Measurements from ENCODE around the gene FMNL1. TPM values are rescaled to one million over a fixed set of nuclear protein-coding genes. Genes with fewer than 3 reads are reported as not detected.

FMNL1 gene
- total and polyA plus RNA-seq, 12 donors, result 0.72 to 31.9 (median 13.8) TPM

DNA sequence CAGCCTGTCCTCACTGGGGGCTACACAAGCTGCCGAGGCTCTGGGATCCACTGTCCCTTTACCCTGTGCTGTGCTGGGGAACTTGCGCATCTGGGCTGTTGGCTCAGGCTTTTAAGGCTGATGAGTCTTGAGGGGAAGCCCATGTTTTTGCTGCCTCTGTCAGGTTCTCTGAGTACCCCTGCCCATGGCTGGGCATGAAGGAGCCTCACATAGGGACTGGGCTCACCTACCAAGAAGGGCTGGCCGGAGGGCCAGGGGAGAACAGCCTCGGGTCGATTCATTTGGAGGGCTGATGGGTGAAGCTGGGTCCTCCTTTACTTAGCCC, 14.6 kb downstream of the FMNL1 start:
- no peak overlapping the region for H3K4me3 ChIP-seq
- TF ChIP-seq, protein P1, sequence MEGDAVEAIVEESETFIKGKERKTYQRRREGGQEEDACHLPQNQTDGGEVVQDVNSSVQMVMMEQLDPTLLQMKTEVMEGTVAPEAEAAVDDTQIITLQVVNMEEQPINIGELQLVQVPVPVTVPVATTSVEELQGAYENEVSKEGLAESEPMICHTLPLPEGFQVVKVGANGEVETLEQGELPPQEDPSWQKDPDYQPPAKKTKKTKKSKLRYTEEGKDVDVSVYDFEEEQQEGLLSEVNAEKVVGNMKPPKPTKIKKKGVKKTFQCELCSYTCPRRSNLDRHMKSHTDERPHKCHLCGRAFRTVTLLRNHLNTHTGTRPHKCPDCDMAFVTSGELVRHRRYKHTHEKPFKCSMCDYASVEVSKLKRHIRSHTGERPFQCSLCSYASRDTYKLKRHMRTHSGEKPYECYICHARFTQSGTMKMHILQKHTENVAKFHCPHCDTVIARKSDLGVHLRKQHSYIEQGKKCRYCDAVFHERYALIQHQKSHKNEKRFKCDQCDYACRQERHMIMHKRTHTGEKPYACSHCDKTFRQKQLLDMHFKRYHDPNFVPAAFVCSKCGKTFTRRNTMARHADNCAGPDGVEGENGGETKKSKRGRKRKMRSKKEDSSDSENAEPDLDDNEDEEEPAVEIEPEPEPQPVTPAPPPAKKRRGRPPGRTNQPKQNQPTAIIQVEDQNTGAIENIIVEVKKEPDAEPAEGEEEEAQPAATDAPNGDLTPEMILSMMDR (IDR thresholded peaks at IDR 0.05), result no peak
- no peak for TF ChIP-seq POLR2A (IDR thresholded peaks at IDR 0.05)
- H3K27ac ChIP-seq, result no peak overlapping the region
- H3K36me3 ChIP-seq (replicated peaks in 1 of 2), result no peaks in the 10 kb centered on the region
- intact Hi-C loops (cut with DNase I), result no loop called here
- no peak for DNase-seq
- H3K4me1 ChIP-seq (replicated peaks in 1 of 2), result peaks cover under 1 to 1% of the 10 kb centered on the region in 2 donors
- WGBS, 4 donors, result 65 to 80% (median 69%) methylated on average over 2 to 5 of the region's 5 CpGs
- H3K9me3 ChIP-seq (replicated peaks in 1 of 3), result no peaks in the 10 kb centered on the region
- H3K27me3 ChIP-seq, result peaks cover 8% of the 10 kb centered on the region

DNA sequence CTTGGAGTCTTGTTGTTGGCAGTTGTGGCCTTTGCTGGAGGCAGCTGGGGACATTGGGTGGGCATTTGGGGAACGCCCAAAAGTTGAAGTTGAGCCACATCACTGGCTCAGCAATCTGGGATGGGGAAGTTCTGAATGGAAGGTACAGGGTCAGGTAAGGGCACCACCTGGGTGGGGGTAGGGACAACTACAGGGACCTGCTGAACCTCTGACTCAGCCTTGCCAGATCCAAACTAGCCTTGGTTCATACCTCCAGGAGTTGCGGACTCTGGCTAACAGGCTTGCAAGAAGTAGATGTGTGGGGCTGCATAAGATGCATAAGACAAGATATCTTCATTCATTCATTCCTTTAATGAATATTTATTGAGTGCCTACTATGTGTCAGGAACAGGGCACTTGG, 16.0 kb downstream of the FMNL1 start:
- H3K36me3 ChIP-seq (replicated peaks in 1 of 2), result no peaks in the 10 kb centered on the region
- intact Hi-C loops (cut with DNase I), result no loop called here

DNA sequence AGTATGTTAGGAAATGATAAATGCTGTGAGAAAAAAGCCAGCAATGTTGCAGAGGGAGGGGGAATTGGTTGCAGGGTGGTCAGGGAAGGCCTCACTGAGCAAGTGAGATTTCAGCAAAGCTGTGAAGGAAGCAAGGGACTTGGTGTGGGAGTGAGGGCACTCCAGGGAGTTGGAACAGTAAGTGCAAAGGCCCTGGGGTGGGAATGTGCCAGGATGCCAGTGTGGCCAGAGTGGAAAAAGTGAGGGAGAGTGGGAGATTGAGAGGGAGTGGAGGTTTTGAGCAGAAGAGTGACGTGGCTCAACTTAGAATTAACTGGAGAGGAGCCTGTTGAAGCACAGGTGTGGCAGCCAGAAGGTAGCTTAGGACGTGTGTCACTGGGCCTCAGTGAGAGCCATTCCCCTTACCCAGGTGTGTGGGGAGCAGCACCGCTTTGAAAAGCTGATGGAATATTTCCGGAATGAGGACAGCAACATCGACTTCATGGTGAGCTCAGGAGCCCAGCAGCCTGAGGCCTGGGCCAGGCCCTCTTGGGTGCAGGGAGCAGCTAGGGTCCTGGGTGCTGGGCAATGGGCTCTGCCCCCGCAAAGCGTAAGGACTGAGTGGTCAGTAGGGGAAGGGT, 16.6 kb downstream of the FMNL1 start:
- H3K4me3 ChIP-seq, result no peak overlapping the region
- 87 to 96% (median 94%) methylated on average over 7 of the region's 7 CpGs for WGBS, 4 donors
- TF ChIP-seq, protein P1 (IDR thresholded peaks at IDR 0.05), result no peak
- no peak for TF ChIP-seq POLR2A (IDR thresholded peaks at IDR 0.05)
- no peaks in the 10 kb centered on the region for H3K9me3 ChIP-seq (replicated peaks in 1 of 3)
- H3K27me3 ChIP-seq, result peaks cover 9% of the 10 kb centered on the region
- H3K27ac ChIP-seq, result no peak overlapping the region
- intact Hi-C loops (cut with DNase I), result no loop called here
- no peaks in the 10 kb centered on the region for H3K36me3 ChIP-seq (replicated peaks in 1 of 2)
- no peak for DNase-seq
- H3K4me1 ChIP-seq (replicated peaks in 1 of 2), result peaks cover 0 to 6% of the 10 kb centered on the region in 2 donors

More for the DNA sequence above, 16.0 kb downstream of the FMNL1 start:
- peaks cover 0 to 6% of the 10 kb centered on the region in 2 donors for H3K4me1 ChIP-seq (replicated peaks in 1 of 2)
- peaks cover 9% of the 10 kb centered on the region for H3K27me3 ChIP-seq
- H3K27ac ChIP-seq, result no peak overlapping the region
- DNase-seq, result no peak
- no peak overlapping the region for H3K4me3 ChIP-seq
- H3K9me3 ChIP-seq (replicated peaks in 1 of 3), result no peaks in the 10 kb centered on the region
- 88 to 98% (median 92%) methylated on average over 2 of the region's 2 CpGs for WGBS, 4 donors
- TF ChIP-seq POLR2A (IDR thresholded peaks at IDR 0.05), result no peak
- TF ChIP-seq, protein P1 (IDR thresholded peaks at IDR 0.05), result no peak

DNA sequence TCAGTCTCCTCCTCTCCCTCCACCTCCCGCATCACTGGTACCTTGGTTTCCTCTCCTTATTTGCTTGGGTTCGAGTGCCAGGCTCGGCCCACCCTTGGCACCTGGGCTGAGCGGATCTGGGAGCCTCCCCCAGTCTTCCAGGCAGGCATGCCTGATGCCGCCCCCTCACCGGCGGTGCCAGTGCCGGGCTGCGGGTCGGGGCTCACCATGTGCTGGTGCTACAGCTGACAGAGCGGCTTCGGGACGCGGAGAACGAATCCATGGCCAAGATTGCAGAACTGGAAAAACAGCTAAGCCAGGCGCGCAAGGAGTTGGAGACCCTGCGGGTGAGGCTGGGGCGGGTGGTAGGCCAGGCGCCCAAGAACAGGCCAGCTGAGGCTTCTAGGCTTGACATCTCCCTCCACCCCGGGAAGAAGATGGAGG, 19.2 kb downstream of the FMNL1 start:
- Histone ChIP-seq H3K4me1 (replicated peaks in 1 of 2) (peaks cover 0 to 6% of the 10 kb centered on the region in 2 donors), H3K9me3 (replicated peaks in 1 of 3) (no peaks in the 10 kb centered on the region), H3K27me3 (peaks cover 9% of the 10 kb centered on the region), H3K4me3 (no peak overlapping the region), H3K27ac (no peak overlapping the region), H3K36me3 (replicated peaks in 1 of 2) (no peaks in the 10 kb centered on the region)
- DNase-seq, result no peak
- TF ChIP-seq, protein P1 (IDR thresholded peaks at IDR 0.05), result no peak
- TF ChIP-seq POLR2A (IDR thresholded peaks at IDR 0.05), result no peak
- intact Hi-C loops (cut with DNase I), result no loop called here
- WGBS, 4 donors, result 47 to 75% (median 57%) methylated on average over 3 to 21 of the region's 21 CpGs

Data from adrenal gland (tissue), 12 donors.